GM19452 (cell line): ENCODE measurements around the gene PITPNM1.

Experiments
- ATAC-seq: cut with Tn5 transposase; IDR thresholded peaks from one replicate; pipeline ENCODE4 v1.9.1; 2021; ENCODE audit not compliant: unreplicated experiment

Gene PITPNM1

DNA sequence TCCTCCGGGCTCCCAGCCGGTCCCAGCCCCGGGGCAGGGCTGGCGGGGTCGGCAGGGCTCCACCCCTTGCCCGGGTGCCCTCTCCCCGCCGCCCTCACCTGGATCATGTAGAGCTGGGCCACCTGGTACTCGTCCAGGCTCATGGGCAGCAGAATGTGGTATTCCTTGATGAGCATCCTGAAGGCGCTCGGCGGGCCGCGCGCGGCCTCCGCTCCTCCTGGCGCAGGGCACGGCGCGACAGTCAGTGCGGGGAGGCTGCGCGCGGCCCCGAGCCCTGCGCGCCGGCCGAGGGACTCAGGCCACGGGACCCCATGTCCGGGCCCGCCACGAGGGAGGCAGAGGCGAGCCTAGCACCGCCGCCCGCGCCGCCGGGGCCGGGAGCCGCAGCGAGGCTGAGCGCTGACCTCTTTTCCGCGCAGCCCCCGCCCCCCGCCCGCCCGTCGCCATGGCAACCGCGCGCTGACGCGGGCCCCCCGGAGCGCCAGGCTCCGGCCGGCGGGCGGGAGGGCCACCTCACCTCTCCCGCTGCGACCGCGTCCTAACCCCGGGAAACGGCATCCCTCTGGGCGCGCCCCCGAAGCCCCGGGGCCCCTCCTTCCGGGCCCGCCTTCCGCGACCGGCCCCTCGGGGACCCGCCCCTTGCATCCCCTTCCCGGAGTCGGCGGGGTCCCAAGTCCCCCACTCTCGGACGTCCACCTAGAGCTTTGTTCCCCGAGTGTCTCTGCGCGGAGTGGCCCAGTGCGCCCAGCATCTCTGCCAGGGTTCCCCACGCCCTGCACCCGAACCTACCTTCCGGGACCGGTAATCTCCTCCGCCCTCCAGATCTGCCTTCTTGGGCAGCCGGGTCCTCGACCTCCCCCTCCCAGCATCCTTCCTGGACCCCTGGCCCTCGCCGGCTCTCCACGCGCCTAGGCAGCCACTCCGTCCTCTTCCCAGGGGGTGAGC lies 886 bp downstream of the PITPNM1 start:
- no peak for ATAC-seq

DNA sequence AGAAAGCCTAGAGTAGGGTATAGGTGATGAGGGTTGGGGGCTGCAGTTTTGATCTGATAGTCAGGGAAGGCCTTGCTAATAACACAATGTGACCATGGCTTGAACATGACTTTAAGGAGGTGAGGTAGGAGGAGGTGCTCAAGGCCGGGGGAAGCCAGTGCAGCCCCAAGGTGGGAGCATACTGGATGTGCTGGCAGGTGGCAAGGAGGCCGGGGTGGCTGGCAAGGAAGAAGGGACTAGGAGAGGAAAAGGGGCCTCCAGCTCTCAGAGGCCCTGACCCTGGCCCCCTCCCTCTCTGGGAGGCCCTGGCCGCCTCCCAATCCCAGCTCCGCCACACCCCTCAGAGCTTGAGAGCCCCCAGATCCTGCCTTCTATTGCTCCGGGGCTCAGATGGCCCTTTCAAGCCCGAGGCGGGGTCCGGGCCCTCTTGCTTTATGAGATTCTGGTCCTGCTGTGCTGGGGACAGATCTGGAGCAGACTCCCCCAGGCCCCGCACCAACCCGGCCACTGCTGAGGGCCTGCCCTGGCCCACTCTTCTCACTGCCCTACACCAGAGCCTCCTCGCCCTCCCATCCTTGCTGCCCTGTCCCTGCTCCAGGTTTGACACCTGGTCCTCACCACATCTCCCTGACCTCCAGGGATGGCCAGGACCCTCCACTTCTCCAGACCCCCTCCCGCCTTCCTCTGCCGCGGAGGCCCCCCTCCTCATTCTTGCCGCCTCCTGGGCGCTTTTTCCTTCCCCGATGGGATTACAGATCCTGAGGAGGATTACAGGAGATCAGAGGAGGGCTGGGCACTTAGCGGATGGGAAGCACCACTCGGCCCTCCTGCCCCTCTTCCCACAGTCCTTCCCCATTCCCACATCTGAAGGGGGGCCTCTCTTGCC lies 1.8 kb downstream of the PITPNM1 start:
- ATAC-seq: no peak

DNA sequence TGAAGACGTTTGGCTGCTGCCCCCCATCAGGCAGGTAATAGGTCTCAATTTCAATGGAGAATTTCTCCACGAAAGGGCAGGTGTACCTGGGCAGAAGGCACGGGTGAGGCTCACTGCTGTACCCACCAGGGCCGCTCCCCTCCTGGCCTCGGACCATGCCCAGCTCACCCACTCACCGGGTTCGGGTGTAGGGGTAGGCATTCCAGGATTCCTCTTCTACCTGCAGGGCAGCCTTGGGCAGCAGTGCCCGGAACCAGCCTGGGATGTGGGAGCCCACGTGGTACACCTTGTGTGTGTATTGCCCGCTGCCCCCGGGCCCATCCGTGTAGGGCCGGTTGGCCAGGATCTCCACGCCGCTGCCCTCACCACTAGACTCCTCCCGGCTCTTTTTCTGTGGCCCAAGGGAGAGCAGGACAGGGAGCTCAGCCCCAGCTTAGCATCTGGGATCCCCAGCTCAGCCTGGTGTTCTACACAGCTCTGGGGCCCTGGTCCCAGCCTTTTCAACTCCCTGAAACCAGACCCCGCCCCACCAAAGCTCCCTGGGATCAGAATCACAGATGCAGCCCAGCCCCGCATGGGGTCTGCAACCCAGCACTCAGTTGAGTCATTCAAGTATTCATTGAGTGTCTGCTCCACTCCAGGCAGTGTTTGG lies 2.7 kb downstream of the PITPNM1 start:
- no peak for ATAC-seq

DNA sequence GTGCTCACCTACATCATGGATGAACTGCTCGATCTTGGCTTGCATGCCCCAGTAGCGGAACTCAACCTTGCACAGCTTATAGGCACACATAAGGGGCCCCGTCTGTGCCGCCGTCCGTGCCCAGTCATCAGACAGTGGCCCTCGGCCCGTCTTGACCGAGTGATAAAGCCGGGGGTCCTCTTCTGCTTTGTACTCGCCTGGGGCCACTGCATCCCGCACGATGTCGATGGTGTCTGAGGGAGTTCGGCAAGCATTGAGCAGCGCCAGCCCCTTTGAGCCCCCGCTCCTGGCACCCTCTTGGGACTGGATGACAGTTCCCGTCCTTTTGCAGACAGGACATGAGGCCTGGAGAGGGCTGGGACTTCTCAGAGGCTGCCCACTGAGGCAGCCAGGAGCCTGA lies 3.3 kb downstream of the PITPNM1 start:
- no peak for ATAC-seq

DNA sequence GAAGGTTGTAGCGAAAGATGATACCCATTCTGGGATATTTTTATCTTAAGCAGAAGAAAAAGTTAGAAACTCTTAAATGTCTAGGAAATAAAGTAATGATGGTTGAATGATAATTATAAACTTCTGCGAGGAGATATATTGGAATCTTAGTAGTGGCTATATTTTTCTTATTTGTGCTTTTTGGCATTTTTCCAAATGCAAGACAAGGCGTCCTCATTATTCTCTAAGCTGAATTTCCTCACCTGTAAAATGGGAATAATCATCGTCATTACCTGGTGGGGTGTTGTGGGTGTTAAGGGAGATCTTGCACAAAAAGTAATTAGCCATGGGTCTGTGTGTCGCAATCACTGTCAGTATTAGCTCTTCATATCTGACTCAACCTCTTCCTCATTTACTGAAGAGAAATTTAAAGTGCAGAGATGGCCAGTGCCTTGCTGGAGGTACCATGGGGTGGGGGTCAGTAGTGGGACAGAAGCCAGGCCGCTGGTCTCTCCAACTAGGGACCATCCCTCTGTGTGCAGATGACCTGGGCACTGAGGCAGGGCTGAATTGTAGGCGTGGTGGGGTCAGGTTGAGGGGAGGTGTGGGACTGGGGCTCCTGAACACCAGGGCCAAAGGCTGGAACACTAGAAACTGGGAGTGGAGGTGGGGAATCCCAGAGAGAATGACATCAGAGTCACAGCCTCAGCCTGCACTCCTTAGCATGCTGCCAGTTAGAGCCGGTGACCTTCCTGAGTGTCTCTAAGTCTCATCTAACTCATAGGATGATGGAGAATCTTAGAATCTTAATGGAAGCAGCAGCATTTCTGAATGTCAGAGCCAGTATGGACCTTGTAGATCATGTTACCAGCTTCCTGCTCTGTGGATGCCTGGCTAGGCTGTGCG lies 4.1 kb downstream of the PITPNM1 start:
- ATAC-seq: no peak

DNA sequence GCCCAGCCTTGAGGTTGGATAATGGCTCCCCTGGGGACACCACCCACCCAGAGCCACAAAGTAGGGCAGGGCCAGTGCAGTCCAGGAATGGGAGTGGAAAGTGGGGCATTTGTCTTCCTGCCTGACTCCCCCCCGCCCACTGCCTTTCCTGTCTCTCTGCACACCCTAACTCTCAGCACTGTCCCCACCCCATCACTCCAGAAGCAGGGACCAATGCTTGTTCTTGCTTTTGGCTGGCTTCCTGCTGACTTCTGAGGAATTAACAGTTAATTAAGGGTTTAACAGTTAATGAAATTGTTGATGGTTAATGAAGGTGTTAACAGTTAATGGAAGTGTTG lies 4.7 kb downstream of the PITPNM1 start:
- ATAC-seq: no peak

DNA sequence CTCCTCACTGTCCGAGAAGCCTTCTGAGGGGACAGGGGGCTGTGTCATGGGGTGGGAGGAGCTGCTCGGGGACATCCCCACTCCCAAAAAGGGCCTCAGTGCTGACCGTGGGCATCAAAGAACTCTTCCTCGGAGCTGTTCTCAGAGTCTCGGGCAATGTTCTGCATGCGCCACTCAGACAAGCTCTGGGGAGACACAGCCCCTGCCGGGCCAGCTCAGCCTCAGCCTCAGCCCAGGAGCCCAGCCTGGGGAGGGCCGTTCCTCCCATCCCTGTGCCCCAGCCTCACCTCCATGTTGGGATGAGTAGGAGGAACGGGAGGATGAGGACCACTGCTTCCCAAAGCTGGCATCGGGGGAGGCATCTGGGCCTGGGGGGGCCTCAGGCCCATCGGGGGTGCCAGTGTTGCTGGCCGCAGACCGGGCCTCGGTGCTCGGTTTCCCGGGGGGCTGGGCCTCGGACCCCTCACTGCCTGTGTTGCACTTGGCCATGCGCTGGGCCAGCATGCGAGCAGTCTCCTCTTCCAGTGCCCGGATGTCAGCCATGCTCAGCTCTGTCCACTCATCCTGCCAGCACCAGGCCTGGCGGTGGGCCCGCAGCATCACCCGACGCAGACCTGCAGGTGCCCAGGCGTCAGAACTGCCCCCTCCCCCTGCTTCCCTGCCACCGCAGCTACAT lies 5.2 kb downstream of the PITPNM1 start:
- ATAC-seq: no peak

DNA sequence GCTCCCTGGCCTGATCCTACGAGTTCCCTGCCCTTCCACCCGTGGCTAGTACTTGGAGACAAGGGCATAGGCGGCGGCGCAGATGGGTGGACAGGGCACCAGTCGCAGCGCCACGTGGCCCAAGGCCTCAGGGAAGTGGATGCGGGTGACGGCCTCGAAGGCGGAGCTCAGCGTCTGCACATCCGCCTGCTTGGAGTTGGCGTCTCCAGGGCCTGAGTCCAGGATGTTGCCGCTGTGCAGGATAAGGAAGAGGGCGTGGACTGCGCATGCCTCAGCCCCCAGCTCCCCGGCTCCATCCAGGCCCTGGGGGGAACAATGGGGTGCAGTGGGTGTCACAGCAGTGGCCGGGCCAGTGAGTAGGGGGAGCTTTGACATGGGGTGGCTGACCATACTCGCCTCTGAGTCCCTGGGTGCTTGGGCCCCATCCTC lies 6.6 kb downstream of the PITPNM1 start:
- no peak for ATAC-seq

DNA sequence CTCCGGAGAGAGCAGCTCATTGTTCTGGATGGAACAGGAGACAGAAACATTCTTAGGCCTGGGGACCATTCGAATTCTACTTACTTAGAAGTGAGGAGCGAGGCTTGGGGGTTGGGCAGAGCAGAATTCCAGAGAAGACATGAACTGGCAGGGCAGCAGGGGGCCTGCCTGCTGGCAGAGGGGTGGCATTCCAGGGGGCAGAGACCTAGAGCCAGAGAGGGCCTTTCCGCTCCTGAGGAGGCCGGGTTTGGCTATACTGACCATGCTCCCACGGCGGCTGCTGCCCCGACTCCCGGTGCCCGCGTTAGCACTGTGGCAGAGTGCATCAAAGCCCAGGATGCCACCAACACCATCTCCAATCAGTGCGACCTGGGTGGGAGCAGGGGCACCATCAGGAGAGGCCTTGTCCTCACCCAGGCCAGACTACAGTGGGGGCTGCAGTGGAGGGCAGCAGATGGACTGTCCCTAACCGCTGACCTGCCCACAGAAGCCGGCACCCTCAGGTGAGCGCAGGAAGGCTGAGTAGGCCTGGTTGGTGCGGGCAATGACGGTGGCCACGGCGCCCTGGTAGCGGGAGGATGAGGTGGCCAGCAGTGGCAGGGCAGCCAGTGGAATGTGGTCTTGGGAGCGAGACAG lies 7.4 kb downstream of the PITPNM1 start:
- ATAC-seq: no peak

DNA sequence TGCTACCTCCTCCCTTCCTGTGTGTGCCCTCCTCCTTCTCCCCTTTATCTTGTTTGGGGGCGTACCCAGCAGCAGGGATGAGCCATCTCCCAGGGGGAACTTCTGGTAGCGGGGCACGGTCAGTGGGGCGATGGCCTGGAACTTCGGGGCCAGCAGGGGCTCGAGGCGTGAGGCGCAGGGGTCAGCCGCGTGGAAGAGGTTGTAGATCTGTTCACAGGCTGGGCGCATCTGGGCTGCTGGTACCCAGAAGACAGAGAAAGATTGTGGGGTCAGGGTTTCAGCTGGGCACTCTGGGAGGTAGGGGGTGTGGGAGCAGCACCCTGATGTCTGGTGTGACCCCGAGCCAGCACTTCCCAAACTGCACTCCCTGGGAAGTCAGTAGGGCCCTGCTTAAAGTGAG lies 9.1 kb downstream of the PITPNM1 start:
- ATAC-seq: no peak

DNA sequence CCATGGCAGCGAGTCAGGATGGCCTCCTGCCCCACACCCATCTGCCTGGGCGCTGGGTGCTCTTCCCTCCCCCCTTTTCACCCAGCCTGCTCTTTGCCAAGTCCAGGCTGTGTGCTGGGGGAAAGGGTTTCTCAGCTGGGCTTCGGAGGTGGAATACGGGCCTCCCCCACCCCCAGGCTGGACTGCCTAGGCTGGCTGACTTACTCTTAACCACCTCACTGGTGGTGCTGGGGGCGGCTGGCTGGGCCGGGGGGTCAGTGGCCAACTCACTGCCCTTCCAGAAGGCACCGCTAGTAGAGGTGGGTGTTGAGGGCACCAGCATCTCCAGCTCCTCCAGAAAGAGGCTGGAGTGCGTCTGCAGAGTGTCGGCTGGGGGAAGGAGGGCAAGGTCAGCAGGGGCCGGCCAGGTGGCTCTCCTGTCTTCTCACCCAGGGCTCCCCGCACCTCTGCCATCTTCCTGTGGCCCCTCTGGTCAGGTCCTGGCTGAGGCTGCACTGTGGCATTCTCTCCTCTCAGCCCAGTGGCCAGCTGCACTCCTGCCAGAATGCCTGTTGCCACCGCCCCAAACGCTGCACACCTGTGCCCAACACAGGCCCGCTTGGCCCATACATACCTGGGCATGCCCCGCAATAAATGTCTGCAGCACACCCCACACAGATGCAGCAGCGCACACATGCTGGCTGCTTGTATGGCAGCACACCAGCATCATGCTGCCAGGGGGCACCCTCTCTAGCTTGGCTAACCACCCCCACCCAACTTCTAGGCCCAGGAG lies 9.7 kb downstream of the PITPNM1 start:
- ATAC-seq: no peak

DNA sequence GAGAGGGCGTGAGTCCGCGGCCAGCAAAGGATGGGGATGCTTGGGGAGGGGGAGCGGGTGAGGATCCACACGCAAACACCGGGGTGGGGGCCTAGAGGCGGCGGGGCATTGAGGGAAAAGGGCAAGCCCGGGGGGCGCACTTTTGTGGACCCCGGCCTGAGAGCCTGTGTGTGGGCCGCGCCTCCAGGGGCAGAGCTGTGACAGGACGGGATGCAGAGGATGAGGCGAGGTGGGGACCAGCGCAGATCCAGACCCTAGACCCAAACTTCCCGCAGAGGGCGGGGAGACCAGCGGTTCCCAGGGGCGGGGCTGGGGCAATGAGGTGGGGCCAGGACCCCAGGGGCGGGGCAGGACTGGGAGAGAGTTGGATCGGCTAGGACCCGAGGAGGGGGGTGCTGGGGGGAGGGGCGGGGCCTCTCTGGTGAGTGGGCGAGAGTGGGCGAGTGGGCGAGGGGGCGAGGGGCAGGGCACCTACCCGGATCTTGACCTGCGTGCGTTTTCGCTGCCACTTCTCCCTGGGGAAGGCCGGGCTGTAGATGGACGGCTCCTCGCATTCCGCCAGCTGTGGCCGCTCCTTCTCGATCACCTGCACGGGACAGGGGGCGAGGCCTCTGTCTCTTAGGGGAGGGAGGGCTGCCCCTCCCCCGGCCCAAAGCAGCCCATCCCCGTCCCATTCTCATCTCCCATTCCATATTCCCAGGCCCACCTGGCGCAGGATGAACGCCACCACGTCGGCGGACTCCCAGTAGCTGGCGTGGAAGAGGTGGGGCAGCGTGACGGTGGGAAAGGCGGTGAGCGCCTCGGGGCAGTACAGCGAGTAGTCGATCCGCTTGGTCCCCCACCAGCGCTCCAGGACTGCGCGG lies 10.6 kb downstream of the PITPNM1 start:
- no peak for ATAC-seq

DNA sequence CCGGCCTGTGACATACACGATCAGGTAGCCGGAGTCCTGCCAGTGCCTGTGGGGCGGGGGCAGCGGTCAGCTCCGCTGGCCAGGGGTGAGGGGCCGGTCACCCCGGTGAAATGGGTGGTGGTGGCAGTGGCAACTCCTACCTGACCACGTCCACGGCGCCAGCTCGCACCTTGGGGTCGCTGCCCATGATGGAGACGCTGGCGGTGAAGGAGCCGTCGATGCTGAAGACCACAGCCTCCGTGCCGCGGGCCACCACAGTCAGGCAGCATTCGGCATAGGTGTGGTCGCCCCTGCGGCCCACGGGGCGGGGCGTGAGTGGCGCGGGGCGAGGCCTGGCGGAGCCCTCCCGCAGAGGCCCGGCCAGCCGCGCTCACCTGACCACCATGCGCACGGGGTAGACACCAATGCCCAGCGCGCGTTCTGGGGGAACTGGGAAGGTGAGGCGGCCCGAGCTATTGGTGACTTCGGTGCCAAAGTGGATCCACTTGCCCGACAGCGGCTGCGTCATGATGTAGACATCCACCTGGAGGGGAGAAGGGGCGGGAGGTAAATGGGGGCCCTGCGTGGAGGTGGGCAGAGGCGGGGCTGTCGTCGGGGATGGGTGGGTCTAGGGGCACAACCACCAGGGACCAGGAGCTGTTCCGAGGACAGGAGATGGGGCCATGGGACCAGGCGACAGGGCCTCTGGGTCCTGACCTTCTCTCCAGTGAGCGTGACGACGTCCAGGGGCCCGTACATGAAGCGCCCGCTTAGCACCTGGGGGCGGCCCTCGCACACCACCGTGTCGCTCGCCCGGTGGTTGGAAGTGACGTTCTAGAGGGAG lies 11.4 kb downstream of the PITPNM1 start:
- ATAC-seq: no peak

DNA sequence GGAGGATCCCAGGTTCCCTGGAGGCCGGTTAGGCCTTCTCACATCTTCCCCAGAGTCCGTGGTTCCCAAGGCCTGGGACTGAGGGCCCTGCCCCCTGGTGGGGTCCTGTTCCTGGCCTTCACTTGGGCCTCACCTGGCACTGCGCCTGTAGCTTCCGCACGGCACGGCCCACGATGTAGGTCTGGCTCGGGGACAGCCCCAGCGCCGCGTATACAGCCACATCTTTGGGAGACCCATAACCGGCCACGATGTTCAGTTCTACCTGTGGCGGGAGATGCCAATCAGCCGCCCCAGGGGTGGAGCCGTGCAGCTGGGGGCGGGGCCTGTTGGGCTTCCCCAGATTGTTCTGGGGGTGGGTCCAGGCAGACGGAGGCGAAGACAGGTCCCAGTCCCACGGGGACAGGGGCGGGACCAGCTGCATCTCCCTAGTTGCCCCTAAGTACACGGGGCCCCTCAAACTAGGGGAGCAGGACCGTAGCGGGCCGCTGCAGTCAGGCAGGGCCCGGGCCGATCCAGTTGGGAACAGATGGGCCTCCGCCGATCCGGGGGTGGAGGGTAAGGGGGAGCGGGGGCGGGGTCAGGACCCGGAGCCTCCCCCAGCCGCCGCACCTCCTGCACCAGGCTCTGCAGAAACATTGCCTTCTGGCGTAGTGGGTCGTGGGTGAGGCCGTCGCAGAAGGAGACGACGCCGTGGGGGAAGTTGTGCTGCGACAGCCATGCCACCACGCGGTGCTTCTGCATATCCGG lies 12.2 kb downstream of the PITPNM1 start:
- ATAC-seq: no peak

DNA sequence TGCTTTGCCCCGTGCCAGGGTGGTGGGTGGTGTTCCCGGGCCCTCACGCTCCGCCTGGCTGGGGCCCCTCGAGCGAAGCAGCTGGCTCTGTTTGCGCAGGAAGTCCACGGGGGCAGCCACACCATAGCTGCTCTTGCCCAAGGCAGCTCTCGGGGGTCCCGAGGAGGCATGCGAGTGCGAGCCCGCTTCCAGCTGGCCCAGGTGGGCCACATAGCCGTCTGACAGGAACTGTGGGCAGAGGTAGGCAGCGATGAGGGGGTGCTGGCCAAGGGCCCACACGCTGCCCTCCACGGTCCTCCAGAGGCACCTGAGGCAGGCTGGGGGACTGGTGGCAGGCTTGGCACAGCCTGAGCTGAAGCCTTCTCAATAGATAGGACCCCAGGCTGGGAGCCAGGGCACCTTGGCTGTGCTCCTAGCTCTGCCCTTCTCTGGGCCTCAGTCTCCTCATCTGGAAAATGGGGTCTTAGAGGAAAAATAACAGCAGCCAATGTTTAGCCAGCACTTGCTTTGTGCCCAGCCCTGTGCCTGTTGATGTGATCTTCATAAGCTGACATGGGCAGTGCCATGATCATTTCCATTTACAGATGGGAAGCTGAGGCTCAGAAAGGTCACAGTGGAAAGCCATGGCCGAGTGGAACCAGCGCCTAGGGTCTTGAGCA lies 13.0 kb downstream of the PITPNM1 start:
- ATAC-seq: no peak
